Bronchial smooth muscle cell (primary cell): Measurements from ENCODE around the gene BMPER. TPM values are rescaled to one million over a fixed set of nuclear protein-coding genes. Genes with fewer than 3 reads are reported as not detected.

Source experiments
- total RNA-seq: library from RNA; depleted of rRNA; stranded (reverse); fragments of >200 nt; gene quantifications from 2 replicates; pipeline ENCODE4 v1.2.1, GENCODE V29; 2014

BMPER gene
- 7.4 and 11.5 TPM in 2 replicates for total RNA-seq

GRCh38 chr7:33905389-33906032 lies at the start of gene BMPER:
Gene BMPER, plus strand, starts transcription at chr7:33905539. Its CDS starts 75 bp downstream, at chr7:33905614.

